NCI-H1105 treated with DMSO at 0.1 percent for 48 hours (cell line): ENCODE measurements around the gene SERINC1.

Experiments used
- DNase-seq: peaks from one replicate; lab custom pipeline; 2025; lab: John Stamatoyannopoulos, UW

SERINC1 gene

GRCh38 chr6:122393351-122393896, 78.2 kb downstream of the SERINC1 start:
- DNase-seq: no peak
